ENCODE results near the gene CTSD. TPM values are rescaled to one million over a fixed set of nuclear protein-coding genes. Genes with fewer than 3 reads are reported as not detected.
"Not testable (repeated sequence)": the region's sequence is repeated elsewhere in the genome, so short reads cannot be mapped to it uniquely, and the experiment has no call there.

Gene CTSD
- total RNA-seq (2014; rRNA removed; shearing (Covaris generic)), result 358 and 367 TPM in 2 replicates
- polyA plus RNA-seq (2014; cell fraction: nucleus; rRNA removed), result 457 and 466 TPM in 2 replicates

DNA sequence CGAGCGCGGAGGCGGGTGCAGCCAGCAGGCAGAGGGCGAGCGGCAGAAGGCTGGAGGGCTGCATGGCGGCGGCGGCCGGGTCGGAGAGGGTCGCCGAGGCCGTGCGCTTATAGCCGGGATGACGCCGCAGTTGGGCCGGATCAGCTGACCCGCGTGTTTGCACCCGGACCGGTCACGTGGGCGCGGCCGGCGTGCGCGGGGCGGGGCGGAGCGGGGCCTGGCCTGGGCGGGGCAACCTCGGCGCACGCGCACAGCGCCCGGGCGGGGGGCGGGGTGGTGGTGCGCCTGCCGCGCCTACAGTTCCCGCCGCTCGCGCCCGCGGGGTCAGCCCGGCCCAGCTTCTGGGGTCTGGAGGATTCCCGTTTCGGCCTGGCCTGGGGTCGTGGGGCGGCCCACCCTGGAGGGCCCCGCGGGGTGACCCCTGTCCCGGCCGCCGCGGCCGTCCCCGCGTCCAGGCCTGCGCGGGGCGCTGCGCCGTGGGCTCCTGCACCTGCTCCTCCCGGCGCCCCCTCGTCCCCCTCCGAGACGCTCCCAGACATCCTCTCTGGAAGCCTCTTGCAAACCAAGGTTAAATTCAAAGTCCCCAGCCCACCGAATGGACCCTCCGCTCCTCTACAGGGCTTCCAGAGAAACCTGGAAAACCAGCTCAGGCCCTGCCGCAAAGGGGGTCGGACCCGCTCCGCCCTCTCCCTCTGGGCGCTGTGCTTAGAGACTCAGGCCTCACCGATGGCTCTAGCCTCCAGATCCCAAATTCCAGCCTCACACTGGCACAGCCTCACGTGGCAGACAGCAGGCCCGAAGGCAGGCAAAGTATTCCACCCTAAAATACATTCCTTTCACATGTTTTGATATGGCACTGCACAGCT is at the start of gene CTSD:
TSS of gene CTSD (minus strand) at position 132 of the 866 bp plus-strand sequence. CDS start at position 64, 68 bp downstream.
- DNase-seq (ENCODE audit: extremely low read depth, low read depth), result peak; percentile 65

DNA sequence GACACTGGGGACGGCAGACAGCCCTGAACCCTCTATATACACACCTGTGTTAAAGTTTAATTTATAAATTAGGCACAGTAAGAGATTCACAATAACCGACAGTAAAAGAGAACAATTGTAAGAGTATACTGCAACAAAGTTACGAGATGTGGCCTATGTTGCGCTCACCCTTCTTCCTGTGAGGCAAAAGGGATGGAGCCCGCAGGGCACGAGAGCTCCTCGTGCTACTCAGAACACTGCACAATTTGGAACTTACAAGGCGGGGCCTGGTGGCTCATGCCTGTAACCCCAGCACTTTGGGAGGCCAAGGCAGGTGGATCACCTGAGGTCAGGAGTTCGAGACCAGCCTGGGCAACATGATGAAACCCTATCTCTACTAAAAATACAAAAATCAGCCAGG is 49.6 kb upstream of the CTSD start:
- DNase-seq (ENCODE audit: extremely low read depth, low read depth), result not testable (repeated sequence)

DNA sequence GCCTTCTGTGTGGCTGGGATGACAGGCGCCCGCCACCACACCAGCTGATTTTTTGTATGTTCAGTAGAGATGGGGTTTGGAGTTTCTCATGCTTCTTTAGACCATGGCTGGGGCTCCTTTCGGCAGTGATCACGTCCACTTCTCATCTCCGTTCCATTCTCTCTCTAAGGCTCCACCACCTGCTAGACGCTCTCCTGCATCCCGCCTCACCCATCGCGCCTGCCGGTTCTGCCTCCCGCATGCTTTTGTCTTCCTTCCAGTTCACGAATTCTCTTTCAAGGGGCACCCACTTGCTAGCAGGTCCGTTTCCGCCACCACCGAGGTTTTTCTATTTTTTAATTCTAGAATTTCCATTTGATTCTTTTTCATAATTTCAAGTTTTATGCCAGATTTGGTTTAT is 49.1 kb upstream of the CTSD start:
- no peak for DNase-seq (ENCODE audit: extremely low read depth, low read depth)

DNA sequence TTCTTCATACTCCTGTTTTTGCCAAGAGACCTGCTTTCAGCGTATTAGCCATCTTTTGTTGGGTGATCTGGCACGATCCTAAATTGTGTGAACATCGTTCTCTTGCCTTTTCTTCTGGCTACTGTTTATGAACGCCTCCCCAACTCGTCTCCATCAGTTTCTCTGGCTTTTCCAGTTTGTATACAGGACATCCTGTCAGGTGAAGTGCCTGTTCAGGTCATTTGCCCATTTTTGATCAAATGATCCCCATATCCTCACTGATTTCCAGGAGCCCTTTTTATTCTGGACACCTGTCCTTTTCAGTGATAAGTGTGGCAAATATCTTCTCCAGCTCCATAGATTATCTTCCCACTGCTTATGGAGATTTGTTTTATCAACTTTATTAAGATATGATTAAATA is 48.5 kb upstream of the CTSD start:
- no peak for DNase-seq (ENCODE audit: extremely low read depth, low read depth)

DNA sequence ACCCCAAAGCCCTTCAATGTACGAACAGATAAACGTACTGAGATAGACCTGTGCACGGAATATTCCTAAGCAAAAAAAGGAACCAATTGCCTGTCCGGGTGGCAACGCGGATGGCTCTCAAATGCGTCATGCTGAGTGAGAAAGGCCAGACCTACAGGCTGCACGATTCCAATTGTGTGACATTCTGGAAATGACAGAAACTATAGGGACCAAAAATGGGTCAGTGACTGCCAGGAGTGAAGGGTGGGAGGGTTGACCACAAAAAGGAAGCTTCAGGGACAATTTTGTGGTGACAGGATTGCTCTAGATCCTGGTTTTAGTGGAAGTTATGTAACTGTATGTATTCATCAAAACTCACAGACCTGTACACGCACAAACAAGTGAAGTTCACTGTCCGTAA is 47.0 kb upstream of the CTSD start:
- DNase-seq (ENCODE audit: extremely low read depth, low read depth), result no peak

DNA sequence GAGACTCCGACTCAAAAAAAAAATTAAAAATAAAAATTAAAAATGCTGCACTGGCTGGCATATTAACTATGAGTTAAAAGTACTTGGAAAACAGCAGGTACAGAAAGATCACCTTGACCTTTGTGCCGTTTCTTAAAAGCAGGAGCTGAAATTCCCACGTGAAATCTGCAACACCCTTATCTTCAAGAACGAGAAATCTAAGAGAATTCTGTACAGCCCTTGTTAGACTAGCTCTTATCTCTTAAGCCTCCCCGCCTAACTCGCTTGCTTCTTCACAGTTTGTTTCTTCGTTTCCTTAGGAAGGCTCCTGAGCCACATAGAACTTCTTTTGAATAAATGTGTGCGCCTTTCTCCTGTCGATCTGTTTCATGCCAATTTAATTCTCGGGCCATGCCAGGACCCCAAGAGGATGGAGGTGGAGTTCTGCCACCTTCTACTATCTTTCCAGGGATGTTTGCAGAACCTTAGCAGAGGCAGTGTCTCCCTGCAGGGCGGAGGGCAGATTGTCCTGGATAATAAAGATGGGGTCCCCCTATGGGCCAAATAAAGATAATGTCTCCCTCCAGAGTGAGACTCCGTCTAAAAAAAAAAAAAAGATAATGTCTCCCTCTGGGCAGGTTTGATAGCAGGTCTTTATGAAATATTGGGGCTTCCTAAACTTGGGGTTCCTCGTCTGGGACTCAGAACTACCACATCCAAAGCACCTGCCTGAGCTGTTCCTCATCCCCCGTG is 43.7 kb upstream of the CTSD start:
- DNase-seq (ENCODE audit: extremely low read depth, low read depth), result no peak

DNA sequence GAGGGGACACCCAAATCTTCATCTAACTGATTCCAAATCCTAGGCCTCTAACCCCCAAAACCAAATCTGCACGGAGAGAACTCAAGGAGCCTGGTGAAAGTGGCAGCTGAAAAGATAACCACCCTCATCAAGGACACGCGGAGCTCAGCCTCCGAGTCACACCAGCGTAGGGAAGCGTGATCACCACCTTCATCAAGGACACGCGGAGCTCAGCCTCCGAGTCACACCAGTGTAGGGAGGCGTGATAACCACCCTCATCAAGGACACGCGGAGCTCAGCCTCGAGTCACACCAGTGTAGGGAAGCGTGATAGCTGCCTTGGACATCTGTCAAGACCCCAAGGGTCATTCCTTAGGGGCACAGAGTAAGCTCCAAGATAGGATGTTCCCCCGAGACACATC is 41.8 kb upstream of the CTSD start:
- no peak for DNase-seq (ENCODE audit: extremely low read depth, low read depth)

DNA sequence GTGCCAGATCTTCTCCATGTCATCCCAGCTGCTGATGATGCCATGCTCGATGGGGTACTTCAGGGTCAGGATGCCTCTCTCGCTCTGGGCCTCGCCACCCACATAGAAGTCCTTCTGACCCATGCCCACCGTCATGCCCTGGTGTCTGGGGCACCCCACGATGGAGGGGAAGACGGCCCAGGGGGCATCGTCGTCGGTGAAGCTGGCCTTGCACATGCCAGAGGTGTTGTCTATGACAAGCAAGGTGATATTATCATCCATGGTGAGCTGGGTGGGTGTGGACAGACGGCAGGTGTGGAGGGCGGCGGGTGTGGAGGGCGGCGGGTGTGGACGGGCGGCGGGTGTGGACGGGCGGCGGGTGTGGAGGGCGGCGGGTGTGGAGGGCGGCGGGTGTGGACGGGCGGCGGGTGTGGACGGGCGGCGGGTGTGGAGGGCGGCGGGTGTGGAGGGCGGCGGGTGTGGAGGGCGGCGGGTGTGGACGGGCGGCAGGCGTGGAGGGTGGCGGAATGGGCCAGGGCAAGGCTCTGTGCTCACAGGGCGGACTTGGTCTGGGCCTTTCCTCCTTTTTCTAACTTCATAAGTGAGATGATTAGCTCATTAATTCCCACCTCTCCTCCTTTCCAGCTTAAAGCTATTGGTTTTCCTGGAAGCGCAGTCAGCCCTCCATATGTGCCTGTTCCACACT is 40.2 kb upstream of the CTSD start:
- not testable (repeated sequence) for DNase-seq (ENCODE audit: extremely low read depth, low read depth)

DNA sequence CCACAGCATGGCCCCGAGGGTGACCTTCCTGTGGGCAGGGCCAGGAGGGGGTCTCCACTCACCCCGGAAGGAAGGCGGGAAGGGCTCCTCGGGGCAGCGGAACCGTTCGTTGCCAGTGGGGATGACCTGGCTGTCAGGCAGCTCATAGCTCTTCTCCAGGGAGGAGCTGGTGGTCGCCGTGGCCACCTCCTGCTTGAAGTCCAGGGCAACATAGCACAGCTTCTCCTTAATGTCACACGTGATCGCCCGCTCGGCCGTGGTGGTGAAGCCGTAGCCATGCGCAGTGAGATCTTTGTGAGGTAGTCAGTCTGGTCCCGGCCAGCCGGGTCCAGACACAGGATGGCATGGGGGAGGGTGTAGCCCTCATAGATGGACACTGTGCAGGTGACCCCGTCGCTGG is 39.5 kb upstream of the CTSD start:
- no peak for DNase-seq (ENCODE audit: extremely low read depth, low read depth)

DNA sequence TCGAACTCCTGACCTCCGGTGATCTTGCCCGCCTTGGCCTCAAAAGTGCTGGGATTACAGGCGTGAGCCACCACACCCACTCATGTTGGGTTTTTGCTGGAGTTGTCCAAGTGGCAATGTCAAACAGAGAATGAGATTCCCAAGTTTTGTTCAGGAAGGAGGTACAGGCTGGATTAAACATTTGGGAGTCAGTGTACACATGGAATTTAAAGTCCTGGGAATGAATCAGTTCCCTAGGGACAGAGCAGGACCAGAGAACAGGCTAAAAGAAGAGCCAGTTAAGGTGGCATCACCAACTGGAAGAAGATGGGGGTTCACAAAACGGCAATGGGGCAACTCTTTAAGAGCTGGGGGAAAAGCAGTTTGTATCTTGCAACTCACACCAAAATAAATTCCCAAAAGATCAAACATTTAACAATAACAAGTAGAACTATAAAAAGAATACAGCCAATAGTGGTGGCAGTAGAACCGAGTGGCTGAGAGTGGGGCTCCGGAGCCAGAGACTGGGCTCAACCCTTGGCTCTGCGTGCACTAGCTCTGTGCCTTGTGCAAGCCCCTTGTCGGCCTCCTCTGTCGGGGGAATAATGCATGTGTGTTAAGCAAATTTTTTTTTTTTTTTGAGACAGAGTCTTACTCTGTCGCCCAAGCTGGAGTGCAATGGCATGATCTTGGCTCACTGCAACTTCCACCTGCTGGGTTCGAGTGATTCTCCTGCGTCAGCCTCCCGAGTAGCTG is 33.8 kb upstream of the CTSD start:
- DNase-seq (ENCODE audit: extremely low read depth, low read depth), result no peak

DNA sequence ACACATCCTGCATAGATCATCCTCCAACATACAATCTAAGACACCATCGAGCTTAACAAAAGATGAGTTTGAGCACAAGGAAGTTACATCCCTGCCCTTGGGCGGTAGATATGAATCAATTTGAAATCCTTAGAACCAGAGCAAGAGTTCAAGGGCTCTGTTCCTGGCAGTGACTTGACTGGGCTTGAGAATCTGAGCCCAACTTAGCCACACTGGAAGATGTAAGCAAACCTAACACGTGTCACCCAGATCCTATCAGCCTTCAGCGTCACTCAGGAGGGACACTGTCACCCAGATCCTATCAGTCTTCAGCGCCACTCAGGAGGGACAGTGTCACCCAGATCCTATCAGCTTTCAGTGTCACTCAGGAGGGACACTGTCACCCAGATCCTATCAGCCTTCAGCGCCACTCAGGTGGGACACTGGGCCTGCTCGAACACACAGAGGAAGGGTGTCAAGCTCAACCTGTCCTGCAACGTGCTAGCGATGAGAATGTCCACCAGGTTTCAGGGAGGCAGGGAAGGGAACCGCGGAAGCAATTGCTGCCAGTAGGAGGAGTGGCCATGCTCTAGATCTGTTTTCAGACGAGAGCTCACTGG is 32.8 kb upstream of the CTSD start:
- no peak for DNase-seq (ENCODE audit: extremely low read depth, low read depth)

DNA sequence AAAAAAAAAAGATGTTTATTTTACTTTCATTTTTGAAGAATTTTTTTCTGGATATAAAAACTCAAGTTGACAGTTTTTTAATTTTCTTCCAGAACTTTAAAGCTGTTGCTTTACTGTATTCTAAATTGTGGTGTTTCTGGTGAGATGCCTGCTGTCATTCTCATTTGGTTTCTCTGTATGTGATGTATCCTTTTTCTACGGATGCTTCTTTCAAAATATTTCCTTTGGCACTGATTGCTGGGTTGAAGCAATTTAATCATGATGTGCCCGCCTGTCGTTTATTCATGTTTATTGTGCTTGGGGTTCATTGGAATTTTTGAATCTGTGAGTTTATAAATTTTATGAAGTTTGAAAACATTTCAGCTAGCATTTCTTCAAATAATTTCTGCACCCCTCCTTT is 29.4 kb upstream of the CTSD start:
- DNase-seq (ENCODE audit: extremely low read depth, low read depth), result no peak

DNA sequence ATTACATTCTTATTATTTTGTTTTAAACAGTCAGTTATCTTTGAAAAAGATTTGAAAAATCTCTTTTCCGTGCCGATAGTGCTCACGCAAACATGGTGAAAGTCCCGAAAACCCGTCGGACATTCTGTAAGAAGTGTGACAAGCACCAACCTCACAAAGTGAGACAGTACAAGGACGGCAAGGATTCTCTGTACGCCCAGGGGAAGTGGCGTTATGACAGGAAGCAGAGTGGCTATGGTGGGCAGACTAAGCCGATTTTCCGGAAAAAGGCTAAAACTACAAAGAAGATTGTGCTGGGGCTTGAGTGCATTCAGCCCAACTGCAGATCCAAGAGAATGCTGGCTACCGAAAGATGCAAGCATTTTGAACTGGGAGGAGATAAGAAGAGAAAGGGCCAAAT is 28.7 kb upstream of the CTSD start:
- no peak for DNase-seq (ENCODE audit: extremely low read depth, low read depth)

DNA sequence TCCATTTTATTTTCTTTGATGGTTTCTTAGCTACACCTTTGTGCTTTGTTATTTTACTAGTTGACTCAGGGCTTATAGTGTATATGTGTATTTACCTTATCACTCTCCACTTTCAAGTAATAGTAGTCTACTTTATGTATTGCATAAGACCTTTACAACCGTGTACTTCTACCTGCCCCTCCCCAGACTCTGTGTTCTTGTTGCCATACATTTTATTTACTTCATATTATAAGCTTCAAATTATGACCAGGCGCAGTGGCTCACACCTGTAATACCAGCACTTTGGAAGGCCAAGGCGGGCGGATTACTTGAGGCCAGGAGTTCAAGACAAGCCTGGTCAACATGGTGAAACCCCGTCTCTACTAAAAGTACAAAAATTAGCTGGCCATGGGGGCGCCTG is 28.2 kb upstream of the CTSD start:
- DNase-seq (ENCODE audit: extremely low read depth, low read depth), result no peak

DNA sequence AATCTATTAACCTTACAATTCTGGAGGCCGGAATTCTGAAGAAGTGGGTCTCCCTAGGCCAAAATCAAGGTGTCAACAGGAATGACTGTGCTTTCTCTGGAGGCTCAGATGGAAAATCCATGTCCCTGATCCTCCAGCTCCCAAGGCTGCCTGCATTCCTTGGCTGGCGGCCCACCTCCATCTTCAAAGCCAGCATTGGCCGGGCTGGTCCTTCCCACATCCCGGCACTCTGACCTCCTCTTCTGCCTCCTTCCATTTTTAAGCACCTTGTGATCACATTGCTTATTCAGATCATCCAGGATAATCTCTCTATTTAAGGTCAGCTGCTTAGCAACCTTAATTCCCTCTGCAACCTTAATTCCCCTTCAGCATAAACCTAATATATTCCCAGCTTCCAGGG is 22.7 kb upstream of the CTSD start:
- no peak for DNase-seq (ENCODE audit: extremely low read depth, low read depth)

DNA sequence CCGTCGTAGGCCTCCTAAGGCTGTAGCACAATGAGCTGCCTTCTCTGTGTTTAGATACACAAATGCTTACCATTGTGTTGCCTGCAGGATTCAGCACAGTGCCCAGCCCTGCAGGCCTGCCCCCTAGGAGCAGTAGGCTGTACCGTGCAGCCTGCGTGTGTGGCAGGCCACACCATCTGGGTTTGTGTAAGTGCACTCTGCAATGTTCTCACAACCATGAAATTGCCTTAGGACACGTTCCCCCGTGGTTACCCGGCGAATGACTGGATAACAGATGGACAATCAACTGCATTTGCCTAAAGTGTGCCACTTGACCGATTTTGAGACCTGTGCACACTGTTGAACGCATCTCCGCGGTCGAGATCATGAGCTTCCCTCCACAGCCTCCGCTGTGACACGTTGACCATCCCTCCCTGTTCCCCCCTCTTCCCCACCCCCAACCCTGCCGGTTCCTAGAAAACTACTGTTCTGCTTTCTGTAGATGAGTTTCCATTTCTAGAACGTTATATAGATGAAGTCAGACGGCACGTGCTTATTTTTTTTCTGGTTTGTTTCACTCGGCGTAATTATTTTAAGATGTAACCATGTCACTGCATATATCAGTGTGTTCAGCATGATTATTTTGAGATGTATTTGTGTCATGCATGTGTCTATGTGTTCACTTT is 22.2 kb upstream of the CTSD start:
- DNase-seq (ENCODE audit: extremely low read depth, low read depth), result no peak

DNA sequence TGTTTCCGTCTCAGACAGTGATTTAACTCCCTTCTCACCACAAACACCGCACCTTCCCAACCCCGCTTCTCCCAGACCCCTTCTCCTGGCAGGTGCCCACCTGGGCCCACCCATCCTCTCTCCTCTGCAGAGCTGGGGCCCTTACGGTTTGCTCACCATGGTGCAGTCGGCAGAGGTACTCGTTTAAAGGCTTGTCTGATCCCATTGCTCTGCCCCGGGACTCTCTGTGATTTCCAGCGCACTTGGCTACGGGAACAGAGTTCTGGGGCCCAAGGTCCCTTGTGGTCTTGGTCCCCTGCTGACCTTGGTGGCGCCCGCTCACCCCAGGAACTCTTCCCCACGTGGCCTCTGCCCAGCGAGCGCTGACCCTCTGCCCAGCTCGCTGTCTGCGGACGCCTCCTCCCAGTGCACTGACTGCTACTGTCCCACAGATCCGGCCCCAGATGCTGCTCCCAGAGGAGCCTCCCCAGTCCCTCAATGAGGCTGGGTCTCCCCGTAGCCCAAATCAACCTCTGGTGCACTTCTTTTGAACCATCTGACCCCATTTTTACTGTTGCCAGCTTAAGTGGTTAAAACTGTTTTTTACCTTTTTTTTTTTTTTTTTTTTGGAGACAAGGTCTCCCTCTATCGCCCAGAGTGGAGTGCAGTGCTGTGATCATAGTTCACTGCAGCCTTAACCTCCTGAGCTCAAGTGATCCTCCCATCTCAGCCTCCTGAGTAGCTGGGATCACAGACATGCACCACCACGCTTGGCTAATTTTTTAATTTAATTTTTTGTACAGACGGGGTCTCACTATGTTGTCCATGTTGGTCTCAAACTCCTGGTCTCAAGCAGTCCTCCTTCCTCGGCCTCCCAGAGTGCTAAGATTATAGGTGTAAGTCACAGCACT is 21.3 kb upstream of the CTSD start:
- no peak for DNase-seq (ENCODE audit: extremely low read depth, low read depth)

DNA sequence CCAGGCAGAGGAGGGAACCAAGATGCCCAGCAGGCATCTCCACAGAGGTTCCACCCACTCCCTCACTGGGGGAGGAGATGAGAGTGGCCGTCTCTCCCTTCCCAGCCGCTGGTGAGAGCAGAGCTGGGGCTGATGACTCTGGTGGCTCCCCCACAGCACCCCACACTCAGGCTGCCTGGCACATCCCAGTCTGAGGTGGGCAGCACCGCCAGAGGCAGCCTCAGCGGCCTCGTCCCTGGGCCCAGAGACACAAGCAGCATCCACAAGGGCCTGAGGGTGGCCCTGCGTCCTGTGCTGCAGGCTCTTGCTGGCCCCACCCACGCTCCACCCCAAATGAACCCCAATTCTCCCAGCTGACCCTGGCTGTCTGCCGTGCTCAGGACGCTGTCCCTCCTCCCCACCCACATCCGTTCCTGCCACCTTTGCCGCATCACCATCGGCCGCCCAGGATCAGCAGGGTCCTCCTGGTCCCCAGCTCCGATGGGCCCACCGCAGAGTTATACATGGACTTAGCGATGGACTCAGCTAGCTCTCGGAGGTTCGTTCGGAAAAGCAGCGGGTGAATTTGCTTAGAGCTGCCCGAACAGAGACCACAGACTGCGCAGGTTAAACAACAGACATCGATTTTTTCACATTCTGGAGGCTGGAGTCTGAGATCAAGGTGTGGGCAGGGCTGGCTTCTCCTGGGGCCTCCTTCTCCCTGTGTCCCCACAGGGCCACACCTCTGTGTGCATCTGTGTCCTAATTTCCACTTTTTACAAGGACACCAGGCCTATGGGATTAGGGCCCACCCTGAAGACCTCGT is 20.2 kb upstream of the CTSD start:
- DNase-seq (ENCODE audit: extremely low read depth, low read depth), result no peak

All from NCI-H460 (cell line).